IMR-90 (cell line): ENCODE data around the gene ANKRD2. TPM values are rescaled to one million over a fixed set of nuclear protein-coding genes. Genes with fewer than 3 reads are reported as not detected.

Source experiments
- ATAC-seq: fragments of 200-7000 bp; cut with Tn5 transposase; 2 replicates; pipeline ENCODE4 v1.9.1; 2020; ENCODE audit warnings: low read depth, mild to moderate bottlenecking, moderate library complexity
- BruUV-seq: library from RNA; stranded (reverse); fragments of 400-500 nt; replicated peaks from 2 replicates; lab custom pipeline; 2021; lab: Mats Ljungman, UMichigan
- CTCF ChIA-PET: fragments of 300-600 bp; formaldehyde crosslinking; extraction: SDS; loops from one replicate; lab custom pipeline; 2021; ENCODE audit warnings: antibody characterized with exemption; lab: Yijun Ruan, JAX
- POLR2A ChIA-PET: fragments of 300-600 bp; sonication (Branson Sonifier 250); formaldehyde crosslinking; loops from one replicate; lab custom pipeline; 2022; ENCODE audit warnings: antibody characterized with exemption; ENCODE audit not compliant: unreplicated experiment; lab: Charles Lee
- DNase-seq: peaks from one replicate; pipeline ENCODE4 v3.0.0; 2013
- H2AFZ ChIP-seq: replicated peaks from 2 replicates; pipeline ENCODE3; 2013; ENCODE audit warnings: low read length, mild to moderate bottlenecking; ENCODE audit not compliant: poor library complexity
- H2AK5ac ChIP-seq: 2 replicates; pipeline ENCODE4 v1.6.1; 2013; ENCODE audit warnings: low read depth, low read length, inconsistent platforms
- H2AK9ac ChIP-seq: replicated peaks from 2 replicates; pipeline ENCODE3; 2013; ENCODE audit warnings: mild to moderate bottlenecking, low read depth, low read length, moderate library complexity; ENCODE audit not compliant: poor library complexity
- H2BK120ac ChIP-seq: 2 replicates; pipeline ENCODE4 v1.6.1; 2013; ENCODE audit warnings: low read depth, low read length, inconsistent platforms
- H2BK15ac ChIP-seq: 3 replicates; pipeline ENCODE4 v1.6.1; 2013; ENCODE audit warnings: low read depth, low read length, inconsistent platforms
- H2BK20ac ChIP-seq: 2 replicates; pipeline ENCODE4 v1.6.1; 2013; ENCODE audit warnings: low read depth, mild to moderate bottlenecking, inconsistent platforms, low read length, moderate library complexity
- H2BK5ac ChIP-seq: 2 replicates; pipeline ENCODE4 v1.6.1; 2013; ENCODE audit warnings: mild to moderate bottlenecking, low read depth, low read length, inconsistent platforms; ENCODE audit not compliant: poor library complexity, severe bottlenecking
- H3K14ac ChIP-seq: replicated peaks from 2 replicates; pipeline ENCODE4 v1.6.1; 2013; ENCODE audit warnings: low read depth, low read length, inconsistent platforms
- H3K18ac ChIP-seq: 2 replicates; pipeline ENCODE4 v1.6.1; 2013; ENCODE audit warnings: low read depth, low read length, control low read depth
- H3K23ac ChIP-seq: 2 replicates; pipeline ENCODE4 v1.6.1; 2013; ENCODE audit warnings: low read depth, low read length, inconsistent platforms
- H3K27ac ChIP-seq: 2 replicates; pipeline ENCODE4 v1.5.1; 2013; ENCODE audit warnings: mild to moderate bottlenecking, control low read depth, low read length; ENCODE audit not compliant: insufficient read depth
- H3K27me3 ChIP-seq: 2 replicates; pipeline ENCODE4 v1.6.1; 2013; ENCODE audit warnings: low read length; ENCODE audit not compliant: control insufficient read depth, insufficient read depth
- H3K36me3 ChIP-seq: 2 replicates; pipeline ENCODE4 v1.6.1; 2013; ENCODE audit warnings: low read length, mixed read lengths; ENCODE audit not compliant: control insufficient read depth, insufficient read depth
- H3K4ac ChIP-seq: 2 replicates; pipeline ENCODE4 v1.6.1; 2013; ENCODE audit warnings: low read depth, low read length, inconsistent platforms
- H3K4me1 ChIP-seq: 2 replicates; pipeline ENCODE4 v1.6.1; 2013; ENCODE audit warnings: low read length, mixed read lengths; ENCODE audit not compliant: control insufficient read depth, insufficient read depth
- H3K4me2 ChIP-seq: 2 replicates; pipeline ENCODE4 v1.6.1; 2013; ENCODE audit warnings: low read depth, mild to moderate bottlenecking, control low read depth, low read length, moderate library complexity
- H3K4me3 ChIP-seq: 2 replicates; pipeline ENCODE4 v1.5.1; 2013; ENCODE audit warnings: low read depth, mild to moderate bottlenecking, control low read depth, low read length, moderate library complexity; ENCODE audit not compliant: insufficient read depth
- H3K56ac ChIP-seq: 2 replicates; pipeline ENCODE4 v1.6.1; 2013; ENCODE audit warnings: low read length, inconsistent platforms; ENCODE audit not compliant: insufficient read depth; ENCODE audit errors: extremely low read depth
- H3K79me1 ChIP-seq, 2 experiments: 2 replicates each; pipeline ENCODE4 v1.6.1; 2013; ENCODE audit warnings: low read length in 2 of 2, inconsistent platforms in 1 of 2, low read depth in 1 of 2
- H3K9ac ChIP-seq: 2 replicates; pipeline ENCODE4 v1.6.1; 2013; ENCODE audit warnings: low read depth, low read length, control low read depth
- H3K9me1 ChIP-seq: 2 replicates; pipeline ENCODE4 v1.6.1; 2013; ENCODE audit warnings: low read length, inconsistent platforms; ENCODE audit not compliant: insufficient read depth
- H3K9me3 ChIP-seq: 2 replicates; pipeline ENCODE4 v1.6.1; 2013; ENCODE audit warnings: low read length; ENCODE audit not compliant: control insufficient read depth, insufficient read depth
- H4K20me1 ChIP-seq: 2 replicates; pipeline ENCODE4 v1.6.1; 2013; ENCODE audit warnings: low read length, inconsistent platforms; ENCODE audit not compliant: insufficient read depth
- H4K5ac ChIP-seq: 2 replicates; pipeline ENCODE4 v1.6.1; 2013; ENCODE audit warnings: mild to moderate bottlenecking, low read depth, low read length, control low read depth
- H4K8ac ChIP-seq, 2 experiments: 2 replicates each; pipeline ENCODE4 v1.6.1; 2013; ENCODE audit warnings: low read depth in 2 of 2, low read length in 2 of 2, control low read depth in 1 of 2, inconsistent platforms in 1 of 2
- H4K91ac ChIP-seq: 2 replicates; pipeline ENCODE4 v1.6.1; 2013; ENCODE audit warnings: low read depth, low read length, inconsistent platforms; ENCODE audit not compliant: insufficient read depth
- BHLHE40 ChIP-seq: fragments of 150-350 bp; IDR thresholded peaks from 2 replicates; pipeline ENCODE4 v1.6.1; 2016; ENCODE audit warnings: mild to moderate bottlenecking, low read depth, low read length
- CHD1 ChIP-seq: IDR thresholded peaks from 2 replicates; pipeline ENCODE4 v1.6.1; 2012; ENCODE audit warnings: low read depth, low read length, improper control_type of control experiment
- FOS ChIP-seq: fragments of 150-350 bp; IDR thresholded peaks from 2 replicates; pipeline ENCODE4 v1.6.1; 2016; ENCODE audit warnings: low read depth, low read length
- MAFK ChIP-seq: IDR thresholded peaks from 2 replicates; pipeline ENCODE4 v1.6.1; 2012; ENCODE audit warnings: low read depth, low read length, improper control_type of control experiment
- NFE2L2 ChIP-seq: fragments of 150-350 bp; IDR thresholded peaks from 2 replicates; pipeline ENCODE4 v1.6.1; 2016; ENCODE audit warnings: low read depth, mild to moderate bottlenecking, low read length
- POLR2A ChIP-seq: IDR thresholded peaks from 2 replicates; pipeline ENCODE4 v1.6.1; 2012; ENCODE audit warnings: mild to moderate bottlenecking, low read depth, low read length
- RAD21 ChIP-seq: IDR thresholded peaks from 2 replicates; pipeline ENCODE4 v1.6.1; 2012; ENCODE audit warnings: low read length, improper control_type of control experiment
- RCOR1 ChIP-seq: IDR thresholded peaks from 2 replicates; pipeline ENCODE4 v1.6.1; 2012; ENCODE audit warnings: mild to moderate bottlenecking, low read length, improper control_type of control experiment; ENCODE audit not compliant: insufficient replicate concordance
- RFX5 ChIP-seq: IDR thresholded peaks from 2 replicates; pipeline ENCODE4 v1.8.0; 2012; ENCODE audit warnings: low read depth, mild to moderate bottlenecking, low read length, moderate library complexity
- SMC3 ChIP-seq: fragments of 150-350 bp; IDR thresholded peaks from 2 replicates; pipeline ENCODE4 v1.6.1; 2016; ENCODE audit warnings: low read depth, mild to moderate bottlenecking, antibody characterized with exemption, low read length, moderate library complexity
- WGBS, 2 experiments: methylation state at CpG; one replicate each; pipeline versions ENCODE4 v1.1.5 to v1.1.7; 2013; ENCODE audit warnings: missing lambda C conversion rate in 2 of 2; ENCODE audit not compliant: insufficient read length in 1 of 2; ENCODE audit errors: extremely low coverage in 2 of 2; 5-methylcytosine and 5-hydroxymethylcytosine counted together
- dilution Hi-C: fragments of 300-500 bp; cut with HindIII; formaldehyde crosslinking; loops from one replicate; pipeline ENCODE4 v1.14.3; 2018; ENCODE audit warnings: low sequenced_read_pairs; ENCODE audit not compliant: unreplicated experiment
- in situ Hi-C: fragments of 300-500 bp; cut with MboI; formaldehyde crosslinking; loops from 3 replicates; pipeline ENCODE4 v1.14.3; 2019; ENCODE audit warnings: low sequenced_read_pairs, inconsistent platforms, mixed read lengths
- intact Hi-C: fragments of 100-400 bp; cut with micrococcal nuclease; formaldehyde crosslinking; loops from 2 replicates; pipeline ENCODE4 v1.10.0; 2022
- polyA plus RNA-seq, 3 experiments: library from polyadenylated mRNA; depleted of rRNA; stranded (reverse); fragments of >200 nt; gene quantifications; 2 replicates each; pipeline ENCODE4 v1.2.3, GENCODE V29; 2012; ENCODE audit warnings: low replicate concordance in 1 of 3
- total RNA-seq: library from RNA; depleted of rRNA; stranded (reverse); fragments of >200 nt; gene quantifications from 2 replicates; pipeline ENCODE4 v1.2.3, GENCODE V29; 2012
- TF ChIP-seq, protein P1 (sequence below): fragments of 150-350 bp; IDR thresholded peaks from 2 replicates; pipeline ENCODE4 v1.6.1; 2017; ENCODE audit warnings: mild to moderate bottlenecking, antibody characterized with exemption, low read length, low read depth
- TF ChIP-seq, protein P2 (sequence below): conservative IDR thresholded peaks from 2 replicates; pipeline ENCODE4 v1.5.1; 2012; ENCODE audit warnings: mild to moderate bottlenecking, low read depth, low read length, improper control_type of control experiment
- TF ChIP-seq, protein P3 (sequence below): fragments of 150-350 bp; IDR thresholded peaks from 2 replicates; pipeline ENCODE4 v1.6.1; 2016; ENCODE audit warnings: low read depth, mild to moderate bottlenecking, low read length, moderate library complexity, borderline replicate concordance

ANKRD2 gene
- total and polyA plus RNA-seq, 2 of the 4 experiments (the other 2 are of a cell fraction), result 0.36 to 0.65 TPM

DNA sequence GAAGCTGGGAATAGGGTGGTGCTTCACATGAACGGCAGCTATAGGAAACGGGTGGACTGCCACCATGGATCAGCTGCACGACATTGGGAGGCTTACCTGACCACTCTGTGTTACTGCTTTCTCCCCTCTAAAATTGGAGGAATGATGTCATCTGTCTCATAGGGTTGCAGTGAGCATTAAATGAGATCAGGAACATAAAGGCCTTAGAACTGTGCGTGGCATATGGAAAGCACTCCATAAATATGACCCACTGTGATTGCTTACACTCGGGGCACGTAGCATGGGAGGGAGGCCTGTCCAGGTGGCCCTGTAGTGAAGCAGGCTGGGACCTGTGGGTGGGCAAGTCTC, 26.7 kb downstream of the ANKRD2 start (continued):
- TF ChIP-seq, protein P1, sequence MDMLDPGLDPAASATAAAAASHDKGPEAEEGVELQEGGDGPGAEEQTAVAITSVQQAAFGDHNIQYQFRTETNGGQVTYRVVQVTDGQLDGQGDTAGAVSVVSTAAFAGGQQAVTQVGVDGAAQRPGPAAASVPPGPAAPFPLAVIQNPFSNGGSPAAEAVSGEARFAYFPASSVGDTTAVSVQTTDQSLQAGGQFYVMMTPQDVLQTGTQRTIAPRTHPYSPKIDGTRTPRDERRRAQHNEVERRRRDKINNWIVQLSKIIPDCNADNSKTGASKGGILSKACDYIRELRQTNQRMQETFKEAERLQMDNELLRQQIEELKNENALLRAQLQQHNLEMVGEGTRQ, result no peak
- TF ChIP-seq NFE2L2 (no peak), RFX5 (no peak)

DNA sequence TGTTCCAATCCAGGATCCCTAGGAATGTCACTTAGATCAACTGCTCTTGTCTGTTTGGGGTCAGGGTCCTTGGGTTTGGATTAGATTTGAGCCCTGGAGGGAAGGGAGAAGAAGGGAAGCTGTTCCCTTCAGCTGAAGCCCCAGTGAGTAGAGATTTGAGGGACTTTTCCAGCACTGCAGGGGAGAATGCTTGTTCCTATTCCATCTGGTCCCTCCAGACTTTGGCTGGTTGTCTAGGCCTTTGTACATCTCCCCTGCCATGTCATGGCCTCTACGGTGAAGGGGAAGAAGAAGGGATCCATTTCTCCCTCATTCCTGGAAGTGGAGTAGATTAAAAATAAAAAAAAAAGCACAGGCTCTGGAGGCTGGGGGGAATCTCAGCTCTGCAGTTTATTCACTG, 28.0 kb downstream of the ANKRD2 start:
- peaks cover 13% of the 10 kb centered on the region for H3K4me1 ChIP-seq
- H2BK20ac ChIP-seq, result no peak overlapping the region
- BruUV-seq, result no TSS peak
- in situ Hi-C loops, result no loop called here
- H3K9me3 ChIP-seq, result no peaks in the 10 kb centered on the region
- no peak overlapping the region for H2BK15ac ChIP-seq
- WGBS, 2 experiments, result no CpG with 5 or more reads among the region's 1 CpG
- no peak overlapping the region for H2BK120ac ChIP-seq
- no peak overlapping the region for H2AK5ac ChIP-seq
- intact Hi-C loops, result no loop called here
- no peak overlapping the region for H3K4me3 ChIP-seq
- CTCF ChIA-PET, result no interaction called here
- H4K91ac ChIP-seq, result no peak overlapping the region
- no peaks in the 10 kb centered on the region for H3K27me3 ChIP-seq
- H4K8ac ChIP-seq, result no peak overlapping the region
- no peak overlapping the region for H3K23ac ChIP-seq
- H2AFZ ChIP-seq, result no peak overlapping the region
- H3K9ac ChIP-seq, result no peak overlapping the region
- no peak for ATAC-seq
- H3K36me3 ChIP-seq, result no peaks in the 10 kb centered on the region
- H3K27ac ChIP-seq, result no peak overlapping the region
- H3K79me1 ChIP-seq, result no peaks in the 10 kb centered on the region
- no peak overlapping the region for H3K4me2 ChIP-seq
- H3K14ac ChIP-seq, result no peak overlapping the region
- no peak overlapping the region for H4K5ac ChIP-seq
- dilution Hi-C loops, result no loop called here
- TF ChIP-seq POLR2A (no peak), RCOR1 (no peak), FOS (no peak), MAFK (no peak), SMC3 (no peak), BHLHE40 (no peak), CHD1 (no peak), RAD21 (no peak)
- TF ChIP-seq, protein P1, result no peak
- TF ChIP-seq, protein P2, sequence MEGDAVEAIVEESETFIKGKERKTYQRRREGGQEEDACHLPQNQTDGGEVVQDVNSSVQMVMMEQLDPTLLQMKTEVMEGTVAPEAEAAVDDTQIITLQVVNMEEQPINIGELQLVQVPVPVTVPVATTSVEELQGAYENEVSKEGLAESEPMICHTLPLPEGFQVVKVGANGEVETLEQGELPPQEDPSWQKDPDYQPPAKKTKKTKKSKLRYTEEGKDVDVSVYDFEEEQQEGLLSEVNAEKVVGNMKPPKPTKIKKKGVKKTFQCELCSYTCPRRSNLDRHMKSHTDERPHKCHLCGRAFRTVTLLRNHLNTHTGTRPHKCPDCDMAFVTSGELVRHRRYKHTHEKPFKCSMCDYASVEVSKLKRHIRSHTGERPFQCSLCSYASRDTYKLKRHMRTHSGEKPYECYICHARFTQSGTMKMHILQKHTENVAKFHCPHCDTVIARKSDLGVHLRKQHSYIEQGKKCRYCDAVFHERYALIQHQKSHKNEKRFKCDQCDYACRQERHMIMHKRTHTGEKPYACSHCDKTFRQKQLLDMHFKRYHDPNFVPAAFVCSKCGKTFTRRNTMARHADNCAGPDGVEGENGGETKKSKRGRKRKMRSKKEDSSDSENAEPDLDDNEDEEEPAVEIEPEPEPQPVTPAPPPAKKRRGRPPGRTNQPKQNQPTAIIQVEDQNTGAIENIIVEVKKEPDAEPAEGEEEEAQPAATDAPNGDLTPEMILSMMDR, result no peak
- TF ChIP-seq, protein P3, sequence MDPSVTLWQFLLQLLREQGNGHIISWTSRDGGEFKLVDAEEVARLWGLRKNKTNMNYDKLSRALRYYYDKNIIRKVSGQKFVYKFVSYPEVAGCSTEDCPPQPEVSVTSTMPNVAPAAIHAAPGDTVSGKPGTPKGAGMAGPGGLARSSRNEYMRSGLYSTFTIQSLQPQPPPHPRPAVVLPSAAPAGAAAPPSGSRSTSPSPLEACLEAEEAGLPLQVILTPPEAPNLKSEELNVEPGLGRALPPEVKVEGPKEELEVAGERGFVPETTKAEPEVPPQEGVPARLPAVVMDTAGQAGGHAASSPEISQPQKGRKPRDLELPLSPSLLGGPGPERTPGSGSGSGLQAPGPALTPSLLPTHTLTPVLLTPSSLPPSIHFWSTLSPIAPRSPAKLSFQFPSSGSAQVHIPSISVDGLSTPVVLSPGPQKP, result no peak
- peaks cover 3% of the 10 kb centered on the region; the same call in 1 of the 2 replicates for H4K20me1 ChIP-seq
- H2AK9ac ChIP-seq, result no peak overlapping the region
- H3K9me1 ChIP-seq, result peaks cover 9% of the 10 kb centered on the region; the same call in 1 of the 2 replicates
- no peak overlapping the region for H2BK5ac ChIP-seq
- H3K56ac ChIP-seq, result no peak overlapping the region
- H3K18ac ChIP-seq, result no peak overlapping the region
- H3K4ac ChIP-seq, result no peak overlapping the region
- DNase-seq, result no peak
- POLR2A ChIA-PET, result no interaction called here
